Uterus (tissue), 2 donors: Measurements from ENCODE around the gene BBS9.

ENCODE experiments used
- POLR2A ChIP-seq, 2 donors: fragments of 450-650 bp; IDR thresholded peaks; one replicate each; pipeline ENCODE4 v1.6.1; 2016; ENCODE audit warnings: antibody characterized with exemption in 2 of 2, mild to moderate bottlenecking in 1 of 2, moderate library complexity in 1 of 2
- TF ChIP-seq, protein P1 (sequence below), 4 experiments: fragments of 200-600 bp in 2 of 4; fragments of 450-650 bp in 2 of 4; sonication (generic) in 2 of 4; IDR thresholded peaks; one replicate each; pipeline ENCODE4 v1.5.1; 2016 to 2019; ENCODE audit warnings: antibody characterized with exemption in 4 of 4, mild to moderate bottlenecking in 2 of 4, moderate library complexity in 1 of 4

DNA sequence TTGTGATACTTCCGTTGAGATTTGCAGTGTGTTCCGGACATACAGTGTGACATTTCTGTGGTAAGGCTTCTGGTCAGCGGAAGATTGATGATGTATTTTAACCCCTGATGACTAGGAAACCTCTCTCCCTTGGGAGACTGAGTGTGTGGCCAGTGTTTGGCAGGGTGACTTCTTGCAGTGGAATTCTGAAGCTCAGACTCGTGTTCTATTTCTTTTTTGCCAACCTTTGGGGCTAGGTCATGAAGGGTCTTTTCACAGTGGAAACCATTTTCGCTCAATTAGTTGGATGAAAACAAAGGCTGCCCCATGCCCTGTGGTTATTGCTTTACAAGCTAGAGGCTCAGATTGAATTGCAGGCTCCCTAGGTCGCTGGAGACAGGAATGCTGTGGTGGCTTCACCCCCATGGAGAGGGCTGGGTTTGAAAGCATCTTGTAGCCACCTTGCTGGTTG lies 288.9 kb downstream of the BBS9 start:
- TF ChIP-seq, protein P1, sequence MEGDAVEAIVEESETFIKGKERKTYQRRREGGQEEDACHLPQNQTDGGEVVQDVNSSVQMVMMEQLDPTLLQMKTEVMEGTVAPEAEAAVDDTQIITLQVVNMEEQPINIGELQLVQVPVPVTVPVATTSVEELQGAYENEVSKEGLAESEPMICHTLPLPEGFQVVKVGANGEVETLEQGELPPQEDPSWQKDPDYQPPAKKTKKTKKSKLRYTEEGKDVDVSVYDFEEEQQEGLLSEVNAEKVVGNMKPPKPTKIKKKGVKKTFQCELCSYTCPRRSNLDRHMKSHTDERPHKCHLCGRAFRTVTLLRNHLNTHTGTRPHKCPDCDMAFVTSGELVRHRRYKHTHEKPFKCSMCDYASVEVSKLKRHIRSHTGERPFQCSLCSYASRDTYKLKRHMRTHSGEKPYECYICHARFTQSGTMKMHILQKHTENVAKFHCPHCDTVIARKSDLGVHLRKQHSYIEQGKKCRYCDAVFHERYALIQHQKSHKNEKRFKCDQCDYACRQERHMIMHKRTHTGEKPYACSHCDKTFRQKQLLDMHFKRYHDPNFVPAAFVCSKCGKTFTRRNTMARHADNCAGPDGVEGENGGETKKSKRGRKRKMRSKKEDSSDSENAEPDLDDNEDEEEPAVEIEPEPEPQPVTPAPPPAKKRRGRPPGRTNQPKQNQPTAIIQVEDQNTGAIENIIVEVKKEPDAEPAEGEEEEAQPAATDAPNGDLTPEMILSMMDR (IDR thresholded peaks at IDR 0.05), result no peak
- TF ChIP-seq POLR2A (IDR thresholded peaks at IDR 0.05), result no peak
